ENCODE results near the gene SLC22A15. TPM values are rescaled to one million over a fixed set of nuclear protein-coding genes. Genes with fewer than 3 reads are reported as not detected.

The SLC22A15 gene
- total RNA-seq, 2 donors from 2014 or later: 2.0 to 6.7 TPM

- no peak for DNase-seq (ENCODE audit: low spot score)
- Histone ChIP-seq H3K9me3 (no peaks in the 10 kb centered on the region), H3K27me3 (replicated peaks; ENCODE audit: insufficient read depth) (no peaks in the 10 kb centered on the region), H3K4me3 (no peak overlapping the region), H3K4me1 (replicated peaks) (no peaks in the 10 kb centered on the region), H3K27ac (no peak overlapping the region), H3K36me3 (no peaks in the 10 kb centered on the region)
- WGBS: 56% methylated on average over 6 of the region's 6 CpGs
- TF ChIP-seq POLR2AphosphoS5 (IDR thresholded peaks at IDR 0.05) (no peak), CTCF (IDR thresholded peaks at IDR 0.05) (no peak), POLR2A (IDR thresholded peaks at IDR 0.05) (no peak)
- intact Hi-C loops (cut with DNase I): no loop called here
Observed at GRCh38 chr1:116008656-116009390, 32.5 kb downstream of the SLC22A15 start.

- no peaks in the 10 kb centered on the region for H3K9me3 ChIP-seq
- H3K4me1 ChIP-seq (replicated peaks): no peaks in the 10 kb centered on the region
- H3K27me3 ChIP-seq (replicated peaks; ENCODE audit: insufficient read depth): no peaks in the 10 kb centered on the region
- WGBS: 93% methylated on average over 2 of the region's 2 CpGs
- H3K27ac ChIP-seq: no peak overlapping the region
- H3K36me3 ChIP-seq: no peaks in the 10 kb centered on the region
- no peak for DNase-seq (ENCODE audit: low spot score)
- intact Hi-C loops (cut with DNase I): no loop called here
- no peak overlapping the region for H3K4me3 ChIP-seq
- no peak for TF ChIP-seq POLR2A (IDR thresholded peaks at IDR 0.05)
- TF ChIP-seq CTCF (IDR thresholded peaks at IDR 0.05): no peak
- TF ChIP-seq POLR2AphosphoS5 (IDR thresholded peaks at IDR 0.05): no peak
Observed at GRCh38 chr1:116012716-116013115, 36.4 kb downstream of the SLC22A15 start.

- H3K27ac ChIP-seq: no peak overlapping the region
- no peaks in the 10 kb centered on the region for H3K36me3 ChIP-seq
- no peaks in the 10 kb centered on the region for H3K9me3 ChIP-seq
- intact Hi-C loops (cut with DNase I): no loop called here
- no peak overlapping the region for H3K4me3 ChIP-seq
- WGBS: 44% methylated on average over 1 of the region's 1 CpG
- peak; percentile 26 for TF ChIP-seq POLR2AphosphoS5 (IDR thresholded peaks at IDR 0.05)
- no peak for TF ChIP-seq CTCF (IDR thresholded peaks at IDR 0.05)
- H3K27me3 ChIP-seq (replicated peaks; ENCODE audit: insufficient read depth): no peaks in the 10 kb centered on the region
- no peak for DNase-seq (ENCODE audit: low spot score)
- H3K4me1 ChIP-seq (replicated peaks): no peaks in the 10 kb centered on the region
Observed at GRCh38 chr1:116015679-116016078, 39.4 kb downstream of the SLC22A15 start.

- no peaks in the 10 kb centered on the region for H3K27me3 ChIP-seq (replicated peaks; ENCODE audit: insufficient read depth)
- H3K9me3 ChIP-seq: no peaks in the 10 kb centered on the region
- H3K27ac ChIP-seq: no peak overlapping the region
- intact Hi-C loops (cut with DNase I): no loop called here
- no peaks in the 10 kb centered on the region for H3K36me3 ChIP-seq
- H3K4me1 ChIP-seq (replicated peaks): no peaks in the 10 kb centered on the region
- no peak for TF ChIP-seq CTCF (IDR thresholded peaks at IDR 0.05)
- TF ChIP-seq POLR2AphosphoS5 (IDR thresholded peaks at IDR 0.05): no peak
- no peak for TF ChIP-seq POLR2A (IDR thresholded peaks at IDR 0.05)
- no peak for DNase-seq (ENCODE audit: low spot score)
- no peak overlapping the region for H3K4me3 ChIP-seq
- WGBS: 93% methylated on average over 5 of the region's 5 CpGs
Observed at GRCh38 chr1:116018007-116018406, 41.7 kb downstream of the SLC22A15 start.

- no peak overlapping the region for H3K4me3 ChIP-seq
- no peaks in the 10 kb centered on the region for H3K4me1 ChIP-seq (replicated peaks)
- WGBS: 65% methylated on average over 4 of the region's 4 CpGs
- intact Hi-C loops (cut with DNase I): no loop called here
- no peaks in the 10 kb centered on the region for H3K27me3 ChIP-seq (replicated peaks; ENCODE audit: insufficient read depth)
- no peaks in the 10 kb centered on the region for H3K36me3 ChIP-seq
- no peak for TF ChIP-seq POLR2A (IDR thresholded peaks at IDR 0.05)
- TF ChIP-seq CTCF (IDR thresholded peaks at IDR 0.05): no peak
- TF ChIP-seq POLR2AphosphoS5 (IDR thresholded peaks at IDR 0.05): no peak
- no peak overlapping the region for H3K27ac ChIP-seq
- DNase-seq (ENCODE audit: low spot score): no peak
- no peaks in the 10 kb centered on the region for H3K9me3 ChIP-seq
Observed at GRCh38 chr1:116019653-116020253, 43.4 kb downstream of the SLC22A15 start.
